ENCODE results near the gene TAOK3.
"Not testable (repeated sequence)": the region's sequence is repeated elsewhere in the genome, so short reads cannot be mapped to it uniquely, and the experiment has no call there.

Gene TAOK3

GRCh38 chr12:118307069-118307954 lies 65.4 kb downstream of the TAOK3 start:
- in situ Hi-C loops (cut with MboI; ENCODE audit: low sequenced_read_pairs), result no loop called here

GRCh38 chr12:118304093-118304492 lies 68.6 kb downstream of the TAOK3 start:
- in situ Hi-C loops (cut with MboI; ENCODE audit: low sequenced_read_pairs), result no loop called here

- in situ Hi-C loops (cut with MboI; ENCODE audit: low sequenced_read_pairs), result no loop called here
Measured at GRCh38 chr12:118302053-118302452, 70.7 kb downstream of the TAOK3 start.

- in situ Hi-C loops (cut with MboI; ENCODE audit: low sequenced_read_pairs), result no loop called here
Measured at GRCh38 chr12:118299791-118300460, 72.8 kb downstream of the TAOK3 start.

GRCh38 chr12:118297284-118297683 lies 75.4 kb downstream of the TAOK3 start:
- in situ Hi-C loops (cut with MboI; ENCODE audit: low sequenced_read_pairs), result no loop called here

- in situ Hi-C loops (cut with MboI; ENCODE audit: low sequenced_read_pairs), result no loop called here
Measured at GRCh38 chr12:118292836-118293235, 79.9 kb downstream of the TAOK3 start.

GRCh38 chr12:118290130-118290529 lies 82.6 kb downstream of the TAOK3 start:
- in situ Hi-C loops (cut with MboI; ENCODE audit: low sequenced_read_pairs), result no loop called here

- in situ Hi-C loops (cut with MboI; ENCODE audit: low sequenced_read_pairs), result no loop called here
Measured at GRCh38 chr12:118288174-118288573, 84.5 kb downstream of the TAOK3 start.

GRCh38 chr12:118287728-118288127 lies 85.0 kb downstream of the TAOK3 start:
- in situ Hi-C loops (cut with MboI; ENCODE audit: low sequenced_read_pairs), result no loop called here

GRCh38 chr12:118282767-118283166 lies 89.9 kb downstream of the TAOK3 start:
- in situ Hi-C loops (cut with MboI; ENCODE audit: low sequenced_read_pairs), result no loop called here

GRCh38 chr12:118278288-118278687 lies 94.4 kb downstream of the TAOK3 start:
- in situ Hi-C loops (cut with MboI; ENCODE audit: low sequenced_read_pairs), result not testable (repeated sequence)

- in situ Hi-C loops (cut with MboI; ENCODE audit: low sequenced_read_pairs), result no loop called here
Measured at GRCh38 chr12:118274066-118274465, 98.6 kb downstream of the TAOK3 start.

- in situ Hi-C loops (cut with MboI; ENCODE audit: low sequenced_read_pairs), result no loop called here
Measured at GRCh38 chr12:118271770-118272417, 100.8 kb downstream of the TAOK3 start.

GRCh38 chr12:118271183-118271582 lies 101.5 kb downstream of the TAOK3 start:
- in situ Hi-C loops (cut with MboI; ENCODE audit: low sequenced_read_pairs), result no loop called here

GRCh38 chr12:118269806-118270205 lies 102.9 kb downstream of the TAOK3 start:
- in situ Hi-C loops (cut with MboI; ENCODE audit: low sequenced_read_pairs), result no loop called here

GRCh38 chr12:118259079-118259478 lies 113.6 kb downstream of the TAOK3 start:
- in situ Hi-C loops (cut with MboI; ENCODE audit: low sequenced_read_pairs), result no loop called here

- in situ Hi-C loops (cut with MboI; ENCODE audit: low sequenced_read_pairs), result no loop called here
Measured at GRCh38 chr12:118256352-118256751, 116.4 kb downstream of the TAOK3 start.

GRCh38 chr12:118249547-118249946 lies 123.2 kb downstream of the TAOK3 start:
- in situ Hi-C loops (cut with MboI; ENCODE audit: low sequenced_read_pairs), result no loop called here

- in situ Hi-C loops (cut with MboI; ENCODE audit: low sequenced_read_pairs), result not testable (repeated sequence)
Measured at GRCh38 chr12:118245886-118246285, 126.8 kb downstream of the TAOK3 start.

GRCh38 chr12:118238888-118239287 lies 133.8 kb downstream of the TAOK3 start:
- in situ Hi-C loops (cut with MboI; ENCODE audit: low sequenced_read_pairs), result no loop called here

- in situ Hi-C loops (cut with MboI; ENCODE audit: low sequenced_read_pairs), result no loop called here
Measured at GRCh38 chr12:118237908-118238307, 134.8 kb downstream of the TAOK3 start.

All from HL-60/S4 (cell line).